IPS DF 19.7 (cell line): ENCODE data around the gene SERTAD1.

Experiments used
- DNase-seq: peaks from one replicate; pipeline ENCODE4 v3.0.0-alpha.2; 2013; ENCODE audit warnings: low read depth, low spot score

Gene SERTAD1

DNA sequence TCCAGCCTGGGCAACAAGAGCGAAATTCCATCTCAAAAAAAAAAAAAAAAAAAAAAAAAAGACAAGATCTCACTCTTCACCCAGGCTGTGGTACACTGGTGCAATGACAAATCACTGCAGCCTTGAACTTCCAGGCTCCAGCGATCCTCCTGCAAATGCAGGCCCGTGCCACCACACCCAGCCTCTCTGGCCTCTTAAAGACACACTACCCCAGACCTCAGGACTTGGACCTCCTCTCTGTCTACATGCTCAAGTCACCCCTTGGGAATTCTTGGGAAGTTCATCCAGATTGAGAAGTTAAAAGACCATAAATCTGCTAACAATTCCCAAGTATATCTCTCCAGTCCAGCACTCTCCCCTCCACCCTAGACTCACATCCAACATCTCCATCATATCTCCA lies 25.2 kb downstream of the SERTAD1 start:
- no peak for DNase-seq

DNA sequence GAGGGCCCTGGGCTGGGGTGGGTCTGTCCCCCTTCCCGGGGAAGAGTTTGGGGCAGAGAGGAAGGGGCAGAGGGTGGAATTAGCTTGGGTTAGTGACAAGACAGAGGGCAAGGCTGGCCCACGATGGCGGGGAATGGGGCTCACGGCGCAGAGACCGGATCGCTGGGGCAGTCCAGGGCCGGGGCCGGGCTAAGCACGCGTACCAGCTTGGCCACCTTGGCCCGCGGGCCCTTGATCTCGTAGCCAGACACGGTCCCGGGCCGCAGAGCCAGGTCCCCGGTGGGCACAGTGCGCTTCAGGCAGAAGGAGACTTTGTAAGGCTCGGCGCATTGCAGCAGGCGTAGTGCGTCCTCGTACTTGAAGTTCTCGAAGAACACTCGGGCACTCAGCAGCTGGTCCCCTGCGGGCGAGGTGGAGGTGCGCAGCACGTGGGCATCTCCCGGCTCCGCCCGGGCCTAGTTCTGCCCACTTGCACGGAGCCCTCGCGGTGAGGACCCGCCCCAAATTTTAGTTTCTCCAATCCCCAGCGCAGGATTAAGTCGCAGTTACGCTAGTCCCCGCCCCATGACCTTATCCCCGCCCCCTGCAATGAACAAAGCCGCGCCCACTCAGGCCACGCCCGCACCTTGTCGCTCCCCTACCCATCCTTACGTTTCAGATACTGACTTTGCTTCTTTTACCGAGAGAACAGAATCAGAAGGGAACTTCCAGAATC lies 27.2 kb downstream of the SERTAD1 start:
- DNase-seq, result peak; percentile 67

DNA sequence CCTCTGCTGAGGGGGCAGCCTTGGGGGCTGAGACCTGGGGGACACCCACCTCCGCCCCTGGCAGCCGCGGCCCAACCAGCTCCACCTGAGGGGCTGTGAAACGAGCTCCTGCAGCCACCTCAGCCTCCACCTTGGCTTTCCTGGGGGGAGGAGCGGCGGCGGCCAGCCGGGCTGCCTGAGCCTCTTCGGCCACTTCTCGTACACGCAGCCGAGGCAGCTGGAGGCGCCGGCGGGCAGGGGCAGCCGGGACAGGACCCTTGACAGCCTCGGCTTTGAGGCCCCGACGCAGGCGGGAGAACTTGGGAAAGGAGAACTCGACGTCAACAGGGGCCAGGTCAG lies 28.3 kb downstream of the SERTAD1 start:
- DNase-seq, result no peak

DNA sequence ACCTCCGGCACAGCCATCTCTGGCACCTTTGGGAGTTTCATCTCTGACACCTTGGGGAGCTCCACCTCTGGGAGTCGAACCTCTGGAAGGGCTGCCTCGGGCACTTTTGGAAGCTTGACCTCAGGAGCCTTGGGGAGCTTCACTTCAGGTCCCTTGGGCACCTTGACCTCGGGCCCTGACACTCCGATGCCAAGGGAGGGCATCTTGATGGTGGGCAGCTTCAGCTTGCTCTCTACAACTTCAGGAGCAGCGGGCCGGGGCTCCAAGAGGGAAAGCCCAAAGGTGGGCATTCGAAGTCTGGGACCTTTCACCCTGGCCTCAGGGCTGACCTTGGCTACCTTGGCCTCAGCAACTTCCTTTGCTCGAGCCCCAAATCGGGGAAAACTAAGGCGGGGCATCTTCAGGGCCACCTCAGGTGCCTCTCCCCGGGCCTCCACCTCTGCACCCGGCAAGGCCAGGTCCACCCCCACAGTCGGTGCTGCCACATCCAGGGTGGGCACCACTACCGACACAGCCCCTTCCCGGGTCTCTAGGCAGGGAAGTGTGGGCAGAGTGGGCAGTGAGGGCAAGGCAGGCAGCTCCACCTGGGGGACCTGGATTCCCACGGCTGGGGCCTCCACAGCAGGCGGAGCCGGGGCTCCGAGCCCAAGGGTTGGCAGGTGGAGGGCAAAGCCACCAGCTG lies 28.8 kb downstream of the SERTAD1 start:
- DNase-seq, result no peak

DNA sequence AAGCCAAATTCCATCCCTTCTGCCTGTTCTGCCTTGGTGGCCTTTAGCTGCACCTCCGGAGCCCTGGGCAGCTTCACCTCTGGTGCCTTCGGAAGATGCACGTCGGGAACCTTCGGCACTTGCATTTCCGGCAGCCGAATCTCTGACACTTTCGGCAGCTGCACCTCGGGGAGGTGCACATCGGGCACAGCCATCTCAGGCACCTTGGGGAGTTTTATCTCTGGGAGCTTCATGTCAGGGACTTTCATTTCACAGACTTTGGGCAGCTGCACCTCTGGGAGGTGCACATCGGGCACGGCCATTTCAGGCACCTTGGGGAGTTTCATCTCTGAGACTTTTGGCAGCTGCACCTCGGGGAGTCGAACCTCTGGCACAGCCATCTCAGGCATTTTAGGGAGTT lies 29.8 kb downstream of the SERTAD1 start:
- no peak for DNase-seq

DNA sequence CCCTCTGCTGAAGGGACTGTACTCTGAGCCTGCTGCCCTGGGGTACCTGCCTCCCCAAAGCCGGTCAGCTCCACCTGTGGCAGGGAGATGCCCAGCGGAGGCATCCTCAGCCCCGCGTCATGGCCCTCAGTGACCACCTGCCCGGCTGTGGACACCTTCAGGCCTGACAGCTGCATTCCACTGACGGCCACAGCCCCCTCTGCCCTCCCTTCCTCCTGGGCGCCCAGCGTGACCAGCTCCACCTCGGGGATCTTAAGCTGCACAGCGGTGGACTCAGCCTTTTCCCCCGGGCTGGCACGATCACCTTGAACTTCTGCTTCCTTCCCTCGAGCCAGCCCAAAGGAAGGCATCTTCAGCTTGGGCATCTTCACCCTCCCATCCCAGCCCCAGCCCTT lies 31.0 kb downstream of the SERTAD1 start:
- no peak for DNase-seq

DNA sequence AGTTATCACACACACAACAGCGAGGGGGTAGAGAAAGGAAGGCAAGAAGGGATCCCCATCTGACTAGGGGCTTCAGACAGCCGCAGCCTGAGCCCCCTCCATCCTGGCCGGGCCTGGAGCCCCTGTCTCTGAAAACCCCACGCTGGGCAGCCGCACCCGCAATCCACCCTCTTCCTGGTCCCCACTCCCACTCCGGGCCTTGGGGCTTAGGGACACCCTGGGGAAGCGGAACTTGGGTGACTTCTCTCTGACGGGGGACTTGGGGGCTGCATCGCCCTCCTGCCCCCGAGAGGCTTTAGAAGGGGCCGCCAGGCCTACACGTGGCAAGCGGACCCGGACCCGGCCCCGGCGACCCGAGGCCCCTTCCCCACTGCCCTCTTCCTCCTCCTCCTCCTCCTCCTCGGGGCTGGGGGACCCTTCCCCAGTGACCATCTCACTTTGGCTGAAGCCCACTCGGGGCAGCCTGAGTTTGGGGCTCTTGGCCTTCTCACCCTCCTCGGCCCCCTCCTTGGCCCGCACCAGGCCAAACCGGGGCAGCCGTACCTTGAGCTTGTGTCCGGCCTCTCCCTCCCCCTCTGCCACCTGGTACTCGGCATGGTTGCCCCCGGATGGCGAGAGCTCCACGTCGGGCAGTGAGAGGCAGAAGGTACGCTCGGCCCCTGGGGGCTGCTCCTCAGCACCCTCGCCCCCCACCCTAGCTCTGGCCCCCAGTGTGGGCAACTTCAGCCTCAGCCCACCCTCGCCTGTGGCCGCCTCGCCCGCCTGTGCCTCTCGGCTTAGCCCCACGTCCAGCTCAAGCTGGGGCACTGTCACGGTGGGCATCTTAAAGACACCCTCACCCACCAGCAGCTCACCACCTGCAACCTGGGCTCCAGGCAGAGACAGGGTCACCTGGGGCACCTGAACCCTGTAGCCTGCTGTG lies 31.6 kb downstream of the SERTAD1 start:
- no peak for DNase-seq

DNA sequence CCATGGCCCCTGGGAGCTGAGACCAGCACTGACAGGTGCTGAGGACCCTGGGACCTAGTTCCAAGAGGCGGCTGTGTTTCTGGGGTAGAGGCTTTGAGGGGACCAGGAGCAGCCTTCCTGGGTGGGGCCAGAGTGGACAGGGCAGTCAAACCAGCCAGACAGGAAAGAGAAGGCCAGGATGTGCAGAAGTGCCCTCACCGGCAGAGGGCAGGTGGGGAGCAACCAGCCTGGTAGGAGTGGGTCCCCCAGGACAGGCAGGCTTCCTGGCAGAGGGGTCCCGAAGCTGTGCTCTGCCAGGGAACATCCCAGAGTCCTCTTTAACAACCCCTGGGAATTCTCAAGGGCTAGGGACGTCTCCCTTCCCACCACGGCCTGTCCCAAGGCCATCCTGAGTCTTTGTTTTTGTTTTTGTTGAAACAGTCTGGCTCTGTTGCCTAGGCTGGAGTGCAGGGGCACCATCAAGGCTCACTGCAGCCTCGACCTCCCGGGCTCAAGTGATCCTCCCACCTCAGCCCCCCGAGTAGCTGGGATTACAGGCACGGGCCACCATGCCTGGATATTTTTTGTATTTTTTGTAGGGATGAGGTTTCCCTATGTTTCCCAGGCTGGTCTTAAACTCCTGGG lies 32.8 kb downstream of the SERTAD1 start:
- no peak for DNase-seq

DNA sequence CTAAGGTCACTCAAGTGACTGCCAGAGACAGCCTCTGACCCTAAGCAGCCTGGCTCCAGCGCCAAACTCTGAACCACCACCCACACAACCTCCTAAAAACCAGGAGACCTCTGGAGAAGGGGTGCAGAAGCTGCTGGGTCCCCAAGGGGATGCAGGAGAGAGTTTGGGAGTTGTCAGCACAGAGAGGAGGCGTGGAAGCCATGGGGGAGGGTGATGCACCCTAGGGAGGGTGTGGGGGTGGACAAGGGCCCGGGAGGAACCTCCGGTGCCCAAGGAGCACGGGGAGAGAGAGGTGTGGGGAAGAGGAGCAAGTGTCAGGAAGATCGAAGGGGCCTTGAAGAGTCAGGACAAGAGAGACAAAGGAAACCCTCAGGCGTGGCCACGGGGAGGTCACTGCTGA lies 33.7 kb downstream of the SERTAD1 start:
- no peak for DNase-seq

DNA sequence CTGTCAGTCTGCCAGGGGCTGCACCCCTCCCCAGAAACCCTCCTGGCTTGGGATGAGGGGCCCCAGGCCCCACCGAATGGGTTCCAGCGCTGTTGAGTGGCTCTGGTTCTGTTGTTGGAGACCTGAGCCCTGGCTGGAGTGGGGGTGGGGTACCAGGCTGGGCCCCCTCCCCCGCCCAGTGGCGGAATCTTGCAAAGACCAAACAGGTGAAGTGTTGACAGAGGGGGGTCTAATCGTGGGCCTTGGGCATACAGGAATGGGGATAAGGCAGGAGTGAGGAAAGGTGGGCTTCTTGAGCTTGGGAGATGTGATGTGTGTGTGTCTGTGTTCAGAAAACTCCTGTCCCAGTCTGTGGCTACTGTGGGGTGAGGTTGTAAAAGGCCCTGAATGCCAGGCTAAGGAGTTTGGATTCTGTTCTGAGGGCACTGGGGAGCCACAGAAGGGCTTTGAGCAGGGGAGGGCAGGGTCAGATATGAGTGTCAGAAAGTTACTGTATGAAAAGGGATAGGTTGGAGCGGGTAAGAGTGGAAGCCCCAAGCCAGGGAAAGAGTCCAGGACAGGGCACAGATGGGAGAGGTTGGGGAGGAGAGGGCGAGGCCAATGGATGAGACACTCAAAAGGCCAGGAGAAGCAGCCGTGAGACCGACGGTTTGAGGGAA lies 35.6 kb downstream of the SERTAD1 start, which contains the start of gene HIPK4:
Gene HIPK4, minus strand, starts transcription at position 98 of the 659 bp plus-strand sequence. CDS start 279 bp downstream, outside the sequence.
- DNase-seq, result no peak

DNA sequence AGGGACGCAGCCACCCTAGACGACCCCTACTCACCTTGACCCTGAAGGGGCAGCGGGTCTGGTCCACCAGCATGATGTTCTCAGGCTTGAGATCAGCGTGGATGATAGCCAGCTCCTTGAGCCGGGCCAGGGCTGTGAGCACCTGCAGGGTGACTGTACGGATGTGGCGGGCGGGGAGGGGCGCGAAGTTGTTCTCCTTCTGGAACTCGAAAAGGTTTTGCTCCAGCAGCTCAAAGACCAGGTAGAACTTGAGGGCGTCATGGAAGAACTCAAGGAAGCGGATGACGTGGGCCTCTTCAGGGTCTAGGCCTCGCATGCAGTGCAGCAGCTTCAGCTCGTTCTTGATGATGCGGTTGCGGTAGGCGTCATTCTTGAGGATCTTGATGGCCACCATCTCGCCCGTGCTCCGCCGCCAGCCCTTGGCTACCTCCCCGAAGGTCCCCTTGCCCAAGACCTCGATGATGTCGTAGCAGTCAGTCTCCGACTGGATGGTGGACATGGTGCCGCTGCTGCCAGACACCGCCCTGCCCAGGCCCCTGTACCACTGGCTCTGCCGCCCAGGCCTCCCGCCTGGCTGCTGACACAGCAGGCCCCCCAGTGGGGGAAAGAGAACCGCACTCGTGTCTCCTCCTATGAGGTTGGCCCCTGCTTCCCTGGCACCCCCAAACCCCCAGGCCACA lies 36.2 kb downstream of the SERTAD1 start:
- no peak for DNase-seq

DNA sequence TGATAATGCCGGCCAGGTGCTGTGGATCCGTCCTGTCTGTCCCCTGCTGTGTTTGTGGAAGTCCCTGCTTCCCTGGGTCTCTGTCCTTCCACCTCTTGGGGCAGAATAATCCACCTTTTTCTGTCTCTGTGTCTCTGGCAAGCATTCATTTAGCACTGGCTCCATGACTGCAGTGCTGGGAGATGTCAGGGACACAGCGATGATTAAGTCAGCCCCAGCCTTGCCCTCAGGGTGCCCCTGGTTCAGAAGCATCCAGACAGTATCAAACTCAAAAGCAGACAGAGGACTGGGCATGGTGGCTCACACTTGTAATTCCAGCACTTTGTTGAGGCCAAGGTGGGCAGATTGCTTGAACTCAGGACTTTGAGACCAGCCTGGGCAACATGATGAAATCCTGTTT lies 37.3 kb downstream of the SERTAD1 start:
- no peak for DNase-seq

DNA sequence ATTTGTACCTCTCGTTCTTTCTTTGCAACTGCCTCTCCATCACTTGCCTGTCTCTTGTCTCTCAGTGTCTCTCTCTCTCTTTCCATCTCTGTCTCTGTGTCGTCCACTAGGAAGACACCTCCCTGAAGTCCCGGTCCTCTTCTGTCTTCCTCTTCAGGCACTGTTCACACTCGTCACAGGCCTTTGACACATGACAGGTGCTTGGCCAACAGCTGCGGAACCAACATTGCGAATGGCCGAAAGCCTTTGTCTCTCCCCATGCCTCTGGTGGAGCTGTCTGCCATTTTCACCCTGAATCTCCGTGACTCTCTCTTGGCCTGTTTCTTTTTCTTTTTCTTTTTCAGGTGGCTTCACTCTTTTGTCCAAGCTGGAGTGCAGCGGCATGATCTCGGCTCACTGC lies 38.6 kb downstream of the SERTAD1 start:
- DNase-seq, result no peak

DNA sequence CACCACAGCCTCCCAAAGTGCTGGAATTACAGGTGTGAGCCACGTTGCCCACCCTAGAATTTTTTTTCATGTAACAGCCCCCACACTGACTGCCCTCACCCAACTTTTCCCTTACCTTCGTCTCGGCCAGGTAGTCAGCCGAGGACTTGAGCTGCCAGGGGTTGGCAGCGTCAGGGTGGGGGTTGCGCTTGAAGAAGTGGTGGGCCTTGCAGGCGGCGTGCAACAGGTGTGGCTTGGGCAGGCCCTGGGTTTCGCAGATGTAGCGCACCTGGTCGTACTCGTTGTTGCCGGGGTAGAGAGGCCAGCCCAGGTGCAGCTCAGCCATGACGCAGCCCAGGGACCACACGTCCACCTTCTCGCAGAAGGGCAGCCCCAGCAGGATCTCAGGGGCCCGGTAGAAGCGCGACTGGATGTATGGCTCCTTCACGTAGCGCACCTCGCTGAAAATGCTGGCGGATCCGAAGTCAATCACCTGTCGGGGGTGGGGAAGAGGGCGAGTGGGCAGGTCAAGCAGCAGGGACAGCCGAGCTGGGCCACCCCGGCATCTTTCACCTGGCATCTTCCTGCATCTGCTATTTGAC lies 42.0 kb downstream of the SERTAD1 start:
- no peak for DNase-seq

DNA sequence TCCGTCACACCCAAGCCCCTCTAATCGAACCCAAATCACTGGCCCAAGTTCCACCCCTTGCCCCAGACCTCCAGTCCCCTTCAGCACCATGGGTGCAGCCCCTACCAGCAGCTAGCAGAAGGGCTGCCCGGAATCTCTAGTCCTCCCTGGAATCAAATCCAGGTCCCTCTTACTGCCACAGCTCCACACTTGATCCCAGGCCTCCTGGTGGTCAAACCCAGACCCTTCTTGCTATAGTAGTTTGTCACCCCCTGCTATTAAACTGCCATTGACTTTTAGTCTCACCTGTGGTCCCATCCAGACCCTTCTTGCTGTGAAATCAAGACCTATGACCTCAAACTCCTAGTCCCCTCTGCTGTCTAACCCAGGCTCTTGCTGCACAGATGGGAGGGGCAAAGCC lies 44.5 kb downstream of the SERTAD1 start:
- no peak for DNase-seq

DNA sequence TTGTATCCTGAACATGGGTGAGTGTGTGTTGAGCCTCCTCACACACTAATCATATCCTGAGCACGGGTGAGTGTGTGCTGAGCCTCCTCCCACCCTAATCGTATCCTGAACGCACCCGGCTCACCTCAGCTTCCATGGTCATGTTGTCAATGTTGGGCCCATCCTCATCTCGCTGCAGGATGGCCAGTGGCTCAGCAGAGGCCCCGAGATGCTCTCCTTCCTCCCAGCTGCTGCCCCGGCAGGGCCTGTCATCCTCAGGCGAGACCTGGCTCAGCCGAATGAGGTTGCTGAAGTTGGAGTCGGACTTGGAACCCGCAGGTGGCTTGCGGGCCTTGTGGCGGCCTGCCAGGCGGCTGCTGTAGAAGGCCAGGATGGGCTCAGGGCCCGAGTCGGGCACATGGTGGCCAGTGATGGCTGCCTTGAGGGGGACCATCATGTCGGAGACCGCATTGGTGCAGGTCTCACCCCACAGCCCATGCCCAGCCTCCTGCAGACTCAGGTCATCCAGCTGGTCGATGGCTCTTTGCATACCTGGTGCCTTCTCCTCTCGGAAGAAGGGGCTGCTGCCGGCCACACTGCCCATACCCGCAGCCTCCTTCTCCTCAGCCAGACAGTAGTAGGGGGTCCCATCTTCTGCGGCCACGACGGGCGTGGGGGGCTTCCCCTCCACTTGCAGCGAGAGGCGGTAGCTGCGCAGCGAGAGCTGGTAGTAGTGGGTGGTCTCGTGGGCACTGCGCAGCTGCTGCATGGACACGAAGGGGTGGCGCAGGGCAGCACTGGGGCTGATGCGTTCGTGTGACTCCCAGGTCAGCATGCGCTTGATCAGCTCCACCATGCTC lies 45.4 kb downstream of the SERTAD1 start:
- DNase-seq, result no peak

DNA sequence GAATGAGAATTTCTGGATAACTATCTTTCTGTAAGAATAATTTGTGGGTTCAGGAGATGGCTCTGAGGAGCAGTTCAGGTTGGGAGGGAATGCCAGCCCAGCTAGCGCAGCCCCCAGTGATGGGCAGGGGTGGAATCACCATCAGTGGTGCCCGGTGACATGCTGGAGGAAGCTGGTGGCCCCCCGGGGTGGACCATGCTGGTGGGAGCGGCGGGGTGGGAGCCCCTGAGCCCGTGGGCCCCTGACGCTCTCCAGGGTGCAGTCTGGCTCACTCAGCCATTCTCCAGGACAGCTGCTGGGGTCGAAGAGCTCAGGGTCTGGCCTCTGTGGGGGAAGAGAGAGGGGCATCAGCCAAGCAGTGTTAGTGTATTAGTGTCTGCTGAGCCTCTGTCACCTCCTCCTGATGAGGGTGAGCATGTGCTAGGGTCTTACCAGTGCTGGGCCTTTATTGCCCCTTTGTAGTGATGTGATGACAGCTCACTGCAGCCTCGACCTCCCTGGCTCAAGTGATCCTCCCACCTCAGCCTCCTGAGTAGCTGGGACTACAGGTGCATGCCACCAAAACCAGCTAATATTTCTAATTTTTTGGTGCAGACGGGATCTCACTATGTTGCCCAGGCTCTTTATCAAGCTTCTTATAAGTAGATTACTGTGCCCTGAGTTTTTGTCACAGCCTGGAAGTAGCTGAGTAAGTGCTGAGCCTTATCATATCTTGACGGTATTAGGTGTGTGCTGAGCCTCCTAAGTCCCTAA lies 46.2 kb downstream of the SERTAD1 start:
- DNase-seq, result no peak

DNA sequence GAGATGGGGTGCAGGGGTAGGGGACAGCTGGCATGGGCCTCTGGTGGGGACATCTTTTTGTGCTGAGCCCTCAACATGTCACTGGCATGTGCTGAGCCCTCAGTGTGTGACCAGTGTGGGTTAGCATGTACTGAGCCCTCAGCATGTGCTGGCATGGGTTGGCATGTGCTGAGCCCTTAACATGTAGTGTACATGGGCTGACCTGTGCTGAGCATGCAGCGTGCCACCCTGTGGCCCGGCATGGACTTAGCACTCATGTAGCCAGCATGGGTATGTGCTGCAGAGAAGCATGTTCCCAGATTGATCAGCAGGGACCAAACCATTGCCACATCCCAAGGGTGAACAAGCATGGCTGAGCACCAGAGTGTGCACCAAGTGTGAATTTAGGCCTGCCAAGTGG lies 47.3 kb downstream of the SERTAD1 start:
- no peak for DNase-seq

DNA sequence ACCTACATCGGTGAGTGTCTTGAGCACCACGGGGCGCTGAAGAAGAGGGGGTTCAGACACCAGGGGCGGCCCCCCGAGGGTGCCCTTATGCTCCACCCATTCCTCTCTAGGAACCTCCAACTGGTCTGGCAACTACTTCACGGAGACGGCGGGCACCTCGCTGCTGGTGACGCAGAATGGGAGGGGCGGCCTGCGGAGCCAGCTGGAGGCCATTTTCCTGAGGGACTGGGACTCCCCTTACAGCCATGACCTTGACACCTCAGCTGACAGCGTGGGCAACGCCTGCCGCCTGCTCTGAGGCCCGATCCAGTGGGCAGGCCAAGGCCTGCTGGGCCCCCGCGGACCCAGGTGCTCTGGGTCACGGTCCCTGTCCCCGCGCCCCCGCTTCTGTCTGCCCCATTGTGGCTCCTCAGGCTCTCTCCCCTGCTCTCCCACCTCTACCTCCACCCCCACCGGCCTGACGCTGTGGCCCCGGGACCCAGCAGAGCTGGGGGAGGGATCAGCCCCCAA lies 47.9 kb downstream of the SERTAD1 start:
- no peak for DNase-seq
